Cardiac muscle cell (in vitro differentiated cells and primary cell): ENCODE data around the gene HKDC1. TPM values are rescaled to one million over a fixed set of nuclear protein-coding genes. Genes with fewer than 3 reads are reported as not detected.
A peak's percentile ranks its signal among the peaks of the same experiment; 100 is the strongest.

ENCODE experiments used
- DNase-seq, 2 donors: peaks; one replicate each; pipeline versions ENCODE4 v3.0.0 to v3.0.0-alpha.2; 2010 to 2017; ENCODE audit warnings: low read depth in 1 of 2, low spot score in 1 of 2
- H3K27ac ChIP-seq: fragments of 200-600 bp; sonication (generic); 2 replicates; pipeline ENCODE4 v1.5.1; 2016
- H3K27me3 ChIP-seq: fragments of 200-600 bp; sonication (generic); 2 replicates; pipeline ENCODE4 v1.6.0; 2016; ENCODE audit warnings: control low read depth
- H3K36me3 ChIP-seq: fragments of 200-600 bp; sonication (generic); 2 replicates; pipeline ENCODE4 v1.5.1; 2016; ENCODE audit warnings: control low read depth
- H3K4me1 ChIP-seq: fragments of 200-600 bp; sonication (generic); 2 replicates; pipeline ENCODE4 v1.8.1; 2017; ENCODE audit warnings: low read depth, mild to moderate bottlenecking, mixed run types
- H3K4me3 ChIP-seq: fragments of 200-600 bp; sonication (generic); 2 replicates; pipeline ENCODE4 v1.5.1; 2016; ENCODE audit warnings: mild to moderate bottlenecking
- H3K9me3 ChIP-seq: fragments of 200-600 bp; sonication (generic); 2 replicates; pipeline ENCODE4 v1.5.1; 2017; ENCODE audit warnings: low read depth, mild to moderate bottlenecking, control low read depth
- polyA plus RNA-seq: library from polyadenylated mRNA; unstranded; fragments of >200 nt; fragmentation: Nextera tagmentation; extraction: Ambion mirVana; gene quantifications from 2 replicates; pipeline ENCODE4 v1.2.1, GENCODE V29; 2016
- total RNA-seq: library from RNA; depleted of rRNA; stranded (reverse); fragments of >200 nt; gene quantifications from 2 replicates; pipeline ENCODE4 v1.2.3, GENCODE V29; 2016
- TF ChIP-seq, protein P1 (sequence below): IDR thresholded peaks from 2 replicates; pipeline ENCODE4 v1.5.1; 2012; ENCODE audit warnings: low read depth, mild to moderate bottlenecking, low read length

HKDC1 gene
- total and polyA plus RNA-seq, 2 experiments from 2014 or later, result not detected

GRCh38 chr10:69261184-69261583, 41.1 kb downstream of the HKDC1 start:
- DNase-seq, result no peak
- TF ChIP-seq, protein P1, sequence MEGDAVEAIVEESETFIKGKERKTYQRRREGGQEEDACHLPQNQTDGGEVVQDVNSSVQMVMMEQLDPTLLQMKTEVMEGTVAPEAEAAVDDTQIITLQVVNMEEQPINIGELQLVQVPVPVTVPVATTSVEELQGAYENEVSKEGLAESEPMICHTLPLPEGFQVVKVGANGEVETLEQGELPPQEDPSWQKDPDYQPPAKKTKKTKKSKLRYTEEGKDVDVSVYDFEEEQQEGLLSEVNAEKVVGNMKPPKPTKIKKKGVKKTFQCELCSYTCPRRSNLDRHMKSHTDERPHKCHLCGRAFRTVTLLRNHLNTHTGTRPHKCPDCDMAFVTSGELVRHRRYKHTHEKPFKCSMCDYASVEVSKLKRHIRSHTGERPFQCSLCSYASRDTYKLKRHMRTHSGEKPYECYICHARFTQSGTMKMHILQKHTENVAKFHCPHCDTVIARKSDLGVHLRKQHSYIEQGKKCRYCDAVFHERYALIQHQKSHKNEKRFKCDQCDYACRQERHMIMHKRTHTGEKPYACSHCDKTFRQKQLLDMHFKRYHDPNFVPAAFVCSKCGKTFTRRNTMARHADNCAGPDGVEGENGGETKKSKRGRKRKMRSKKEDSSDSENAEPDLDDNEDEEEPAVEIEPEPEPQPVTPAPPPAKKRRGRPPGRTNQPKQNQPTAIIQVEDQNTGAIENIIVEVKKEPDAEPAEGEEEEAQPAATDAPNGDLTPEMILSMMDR, result no peak
- Histone ChIP-seq H3K27me3 (no peaks in the 10 kb centered on the region), H3K4me1 (no peaks in the 10 kb centered on the region), H3K4me3 (no peak overlapping the region), H3K9me3 (no peaks in the 10 kb centered on the region), H3K27ac (no peak overlapping the region), H3K36me3 (no peaks in the 10 kb centered on the region)

DNA sequence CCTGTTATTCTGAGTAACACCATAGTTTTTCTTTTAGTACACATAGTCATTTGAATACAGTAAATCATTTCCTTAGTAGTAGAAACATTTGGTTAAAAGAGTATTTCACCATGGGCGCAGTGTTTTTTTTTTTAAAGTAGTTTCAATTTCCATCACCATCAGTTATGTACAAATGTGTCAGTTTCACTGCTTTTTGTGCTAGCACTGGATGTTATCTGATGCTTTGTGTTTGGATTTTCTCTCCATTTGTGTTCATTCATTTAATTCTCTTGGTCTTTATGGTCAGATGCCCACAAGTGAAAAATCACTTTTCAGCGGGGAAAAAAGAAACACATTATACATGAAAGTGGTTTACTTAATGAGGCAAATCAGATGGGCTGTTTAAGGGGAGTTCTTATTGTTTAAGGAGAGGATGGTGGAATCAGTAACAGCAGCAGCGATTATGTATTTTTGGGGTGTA, 42.2 kb downstream of the HKDC1 start:
- Histone ChIP-seq H3K27me3 (no peaks in the 10 kb centered on the region), H3K4me1 (no peaks in the 10 kb centered on the region), H3K9me3 (no peaks in the 10 kb centered on the region), H3K36me3 (no peaks in the 10 kb centered on the region), H3K27ac (no peak overlapping the region), H3K4me3 (no peak overlapping the region)
- TF ChIP-seq, protein P1, result no peak
- no peak for DNase-seq

DNA sequence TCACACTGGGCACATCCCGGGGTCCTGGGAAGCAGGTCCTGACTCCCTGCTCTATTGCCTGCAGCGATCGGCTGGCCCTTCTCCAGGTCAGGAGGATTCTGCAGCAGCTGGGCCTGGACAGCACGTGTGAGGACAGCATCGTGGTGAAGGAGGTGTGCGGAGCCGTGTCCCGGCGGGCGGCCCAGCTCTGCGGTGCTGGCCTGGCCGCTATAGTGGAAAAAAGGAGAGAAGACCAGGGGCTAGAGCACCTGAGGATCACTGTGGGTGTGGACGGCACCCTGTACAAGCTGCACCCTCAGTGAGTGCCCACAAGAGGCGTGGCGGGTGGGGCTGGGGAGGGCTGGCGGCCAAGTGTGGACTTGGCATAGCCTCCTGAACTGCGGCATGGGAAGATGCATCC, 45.4 kb downstream of the HKDC1 start:
- Histone ChIP-seq H3K4me3 (no peak overlapping the region), H3K27ac (no peak overlapping the region), H3K9me3 (no peaks in the 10 kb centered on the region), H3K27me3 (no peaks in the 10 kb centered on the region), H3K4me1 (no peaks in the 10 kb centered on the region), H3K36me3 (no peaks in the 10 kb centered on the region)
- DNase-seq, result no peak
- TF ChIP-seq, protein P1, result no peak

DNA sequence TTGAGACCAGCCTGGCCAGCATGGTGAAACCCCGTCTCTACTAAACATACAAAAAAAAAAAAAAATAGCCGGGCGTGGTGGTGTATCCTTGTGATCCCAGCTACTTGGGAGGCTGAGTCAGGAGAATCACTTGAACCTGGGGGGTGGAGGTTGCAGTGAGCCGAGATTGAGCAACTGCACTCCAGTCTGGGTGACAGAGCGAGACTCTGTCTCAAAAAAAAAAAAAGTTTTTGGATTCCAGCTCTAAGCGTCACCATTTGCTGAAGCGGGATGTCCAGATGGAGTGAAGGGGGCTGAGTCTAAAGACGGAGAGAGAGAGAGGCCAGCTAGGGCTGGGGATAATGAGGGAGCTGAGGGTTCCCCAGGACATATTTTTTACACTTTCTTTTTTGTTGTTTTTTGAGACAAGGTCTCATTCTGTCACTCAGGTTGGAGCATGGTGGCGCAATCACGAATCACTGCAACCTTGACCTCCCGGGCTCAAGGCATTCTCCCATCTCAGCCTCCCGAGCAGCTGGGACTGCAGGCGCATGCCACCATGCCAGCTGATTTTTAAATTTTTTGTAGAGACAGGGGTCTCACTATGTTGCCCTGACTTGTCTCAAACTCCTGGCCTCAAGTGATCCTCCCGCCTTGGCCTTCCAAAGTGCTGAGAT, 48.8 kb downstream of the HKDC1 start:
- Histone ChIP-seq H3K27me3 (no peaks in the 10 kb centered on the region), H3K9me3 (no peaks in the 10 kb centered on the region), H3K36me3 (no peaks in the 10 kb centered on the region), H3K27ac (no peak overlapping the region), H3K4me1 (no peaks in the 10 kb centered on the region), H3K4me3 (no peak overlapping the region)
- peak in 1 of 2 donors; percentile 39 for DNase-seq
- TF ChIP-seq, protein P1, result no peak

DNA sequence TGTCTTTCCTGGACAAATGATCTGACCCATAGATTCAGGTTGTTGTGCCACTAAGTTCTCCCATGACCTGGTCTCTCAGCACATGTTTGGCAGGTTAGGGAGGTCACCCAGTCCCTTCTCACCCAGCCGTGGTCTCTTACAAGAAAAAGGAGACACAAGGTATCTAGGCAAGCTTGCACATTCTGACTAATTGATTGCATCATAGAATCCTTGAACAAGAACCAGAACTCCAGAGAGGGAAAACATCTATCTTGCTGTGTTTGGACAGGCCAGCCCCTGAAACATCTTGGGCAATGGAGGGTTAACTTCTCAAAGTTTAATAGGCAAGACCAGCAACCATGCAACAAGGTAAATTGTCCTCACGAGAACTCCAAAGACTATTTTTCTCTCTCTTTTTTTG, 49.6 kb downstream of the HKDC1 start:
- Histone ChIP-seq H3K4me3 (no peak overlapping the region), H3K27ac (no peak overlapping the region), H3K27me3 (no peaks in the 10 kb centered on the region), H3K36me3 (no peaks in the 10 kb centered on the region), H3K4me1 (no peaks in the 10 kb centered on the region), H3K9me3 (no peaks in the 10 kb centered on the region)
- DNase-seq, result peak in 1 of 2 donors; percentile 67
- TF ChIP-seq, protein P1, result no peak
